ENCODE measurements around the gene DBI.

DNA sequence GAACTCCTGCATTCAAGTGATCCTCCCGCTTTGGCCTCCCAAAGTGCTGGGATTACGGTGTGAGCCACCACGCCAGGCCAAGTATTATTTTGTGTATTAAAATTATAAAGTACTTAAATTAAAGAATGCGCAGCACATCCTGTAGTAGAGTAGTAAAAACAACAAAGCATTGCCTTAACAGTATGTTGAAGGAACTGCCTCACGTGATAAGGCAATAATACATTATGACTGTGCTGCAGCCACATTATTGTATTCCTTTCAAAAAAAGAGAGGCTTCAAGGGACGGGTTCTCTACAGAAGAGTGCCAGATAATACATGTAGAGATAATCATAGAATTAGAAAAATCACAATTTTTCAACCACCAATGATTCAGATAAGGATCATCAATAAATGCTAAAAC lies 33.8 kb upstream of the DBI start:
- TF ChIP-seq POLR2A (IDR thresholded peaks at IDR 0.05) = no peak
- TF ChIP-seq, protein P1, sequence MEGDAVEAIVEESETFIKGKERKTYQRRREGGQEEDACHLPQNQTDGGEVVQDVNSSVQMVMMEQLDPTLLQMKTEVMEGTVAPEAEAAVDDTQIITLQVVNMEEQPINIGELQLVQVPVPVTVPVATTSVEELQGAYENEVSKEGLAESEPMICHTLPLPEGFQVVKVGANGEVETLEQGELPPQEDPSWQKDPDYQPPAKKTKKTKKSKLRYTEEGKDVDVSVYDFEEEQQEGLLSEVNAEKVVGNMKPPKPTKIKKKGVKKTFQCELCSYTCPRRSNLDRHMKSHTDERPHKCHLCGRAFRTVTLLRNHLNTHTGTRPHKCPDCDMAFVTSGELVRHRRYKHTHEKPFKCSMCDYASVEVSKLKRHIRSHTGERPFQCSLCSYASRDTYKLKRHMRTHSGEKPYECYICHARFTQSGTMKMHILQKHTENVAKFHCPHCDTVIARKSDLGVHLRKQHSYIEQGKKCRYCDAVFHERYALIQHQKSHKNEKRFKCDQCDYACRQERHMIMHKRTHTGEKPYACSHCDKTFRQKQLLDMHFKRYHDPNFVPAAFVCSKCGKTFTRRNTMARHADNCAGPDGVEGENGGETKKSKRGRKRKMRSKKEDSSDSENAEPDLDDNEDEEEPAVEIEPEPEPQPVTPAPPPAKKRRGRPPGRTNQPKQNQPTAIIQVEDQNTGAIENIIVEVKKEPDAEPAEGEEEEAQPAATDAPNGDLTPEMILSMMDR (IDR thresholded peaks at IDR 0.05) = no peak

Data from thyroid gland (tissue), 4 donors.